Measurements from ENCODE around the gene TBX4.

DNA sequence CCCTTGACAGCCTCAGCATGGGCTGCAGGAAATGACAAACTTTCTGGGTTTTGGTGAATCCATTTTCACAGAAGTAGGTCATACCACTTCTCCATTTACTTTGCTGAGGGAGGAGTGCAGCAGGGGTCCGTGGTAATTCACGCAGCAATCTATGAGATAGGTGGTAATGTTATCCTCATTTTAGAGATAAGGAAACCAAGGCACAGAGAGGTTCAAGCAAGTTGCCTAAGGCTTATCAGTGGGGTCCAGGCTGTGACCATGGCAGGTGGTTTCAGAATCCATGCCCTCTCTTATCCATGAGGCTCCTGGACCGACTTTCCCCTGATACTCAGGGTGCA lies 12.6 kb downstream of the TBX4 start:
- TF ChIP-seq, protein P1, sequence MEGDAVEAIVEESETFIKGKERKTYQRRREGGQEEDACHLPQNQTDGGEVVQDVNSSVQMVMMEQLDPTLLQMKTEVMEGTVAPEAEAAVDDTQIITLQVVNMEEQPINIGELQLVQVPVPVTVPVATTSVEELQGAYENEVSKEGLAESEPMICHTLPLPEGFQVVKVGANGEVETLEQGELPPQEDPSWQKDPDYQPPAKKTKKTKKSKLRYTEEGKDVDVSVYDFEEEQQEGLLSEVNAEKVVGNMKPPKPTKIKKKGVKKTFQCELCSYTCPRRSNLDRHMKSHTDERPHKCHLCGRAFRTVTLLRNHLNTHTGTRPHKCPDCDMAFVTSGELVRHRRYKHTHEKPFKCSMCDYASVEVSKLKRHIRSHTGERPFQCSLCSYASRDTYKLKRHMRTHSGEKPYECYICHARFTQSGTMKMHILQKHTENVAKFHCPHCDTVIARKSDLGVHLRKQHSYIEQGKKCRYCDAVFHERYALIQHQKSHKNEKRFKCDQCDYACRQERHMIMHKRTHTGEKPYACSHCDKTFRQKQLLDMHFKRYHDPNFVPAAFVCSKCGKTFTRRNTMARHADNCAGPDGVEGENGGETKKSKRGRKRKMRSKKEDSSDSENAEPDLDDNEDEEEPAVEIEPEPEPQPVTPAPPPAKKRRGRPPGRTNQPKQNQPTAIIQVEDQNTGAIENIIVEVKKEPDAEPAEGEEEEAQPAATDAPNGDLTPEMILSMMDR (IDR thresholded peaks at IDR 0.05), result no peak
- no peak for TF ChIP-seq EP300 (IDR thresholded peaks at IDR 0.05; ENCODE audit: low read depth)

Measured in transverse colon (tissue), 3 donors.